CD8-positive, alpha-beta memory T cell (primary cell): Measurements from ENCODE around the gene FAM185A. TPM values are rescaled to one million over a fixed set of nuclear protein-coding genes. Genes with fewer than 3 reads are reported as not detected.
"Not testable (repeated sequence)": the region's sequence is repeated elsewhere in the genome, so short reads cannot be mapped to it uniquely, and the experiment has no call there.

Source experiments
- CTCF ChIA-PET: fragments of 350-600 bp; sonication (Branson Sonifier 250); formaldehyde crosslinking; loops from one replicate; lab custom pipeline; 2021; ENCODE audit warnings: antibody characterized with exemption; lab: Charles Lee
- POLR2A ChIA-PET: fragments of 350-600 bp; sonication (Branson Sonifier 250); formaldehyde crosslinking; loops from one replicate; lab custom pipeline; 2021; ENCODE audit warnings: antibody characterized with exemption; lab: Charles Lee
- DNase-seq, 5 donors: peaks; one replicate each; pipeline versions ENCODE4 v3.0.0 to v3.0.0-alpha.2; 2020 to 2022; ENCODE audit warnings: mixed read lengths in 1 of 5
- H3K27ac ChIP-seq: one replicate; pipeline ENCODE4 v1.7.0; 2013; ENCODE audit warnings: low read depth, mild to moderate bottlenecking, low read length, moderate library complexity
- H3K27me3 ChIP-seq: 2 replicates; pipeline ENCODE4 v1.7.0; 2013; ENCODE audit warnings: low read length, mild to moderate bottlenecking; ENCODE audit not compliant: insufficient read depth, poor library complexity, severe bottlenecking
- H3K36me3 ChIP-seq: 2 replicates; pipeline ENCODE4 v1.7.0; 2013; ENCODE audit warnings: mild to moderate bottlenecking, low read length, moderate library complexity; ENCODE audit not compliant: insufficient read depth
- H3K4me1 ChIP-seq: 2 replicates; pipeline ENCODE4 v1.7.0; 2013; ENCODE audit warnings: mild to moderate bottlenecking, low read length, moderate library complexity; ENCODE audit not compliant: insufficient read depth
- H3K4me3 ChIP-seq: 2 replicates; pipeline ENCODE4 v1.7.0; 2013; ENCODE audit warnings: mild to moderate bottlenecking, low read length
- H3K9me3 ChIP-seq: 2 replicates; pipeline ENCODE4 v1.7.0; 2013; ENCODE audit warnings: mild to moderate bottlenecking, low read length
- H3K27ac Mint-ChIP-seq, 8 donors: one replicate each; pipeline ENCODE4 v1.8.0; 2020 to 2021; ENCODE audit warnings: mixed read lengths in 8 of 8, mild to moderate bottlenecking in 6 of 8, inconsistent platforms in 3 of 8, moderate library complexity in 3 of 8
- H3K27me3 Mint-ChIP-seq, 2 donors: one replicate each; pipeline ENCODE4 v1.8.0; 2020 to 2021; ENCODE audit warnings: mixed read lengths in 2 of 2, mild to moderate bottlenecking in 1 of 2, moderate library complexity in 1 of 2
- H3K36me3 Mint-ChIP-seq, 3 donors: one replicate each; pipeline ENCODE4 v1.8.0; 2020 to 2021; ENCODE audit warnings: mixed read lengths in 3 of 3, inconsistent platforms in 1 of 3, mild to moderate bottlenecking in 1 of 3
- H3K4me1 Mint-ChIP-seq, 3 donors: one replicate each; pipeline ENCODE4 v1.8.0; 2020 to 2021; ENCODE audit warnings: mixed read lengths in 3 of 3, inconsistent platforms in 1 of 3, mild to moderate bottlenecking in 1 of 3
- H3K4me3 Mint-ChIP-seq, 7 donors: one replicate each; pipeline ENCODE4 v1.8.0; 2020 to 2021; ENCODE audit warnings: mixed read lengths in 7 of 7, mild to moderate bottlenecking in 6 of 7, moderate library complexity in 4 of 7, inconsistent platforms in 2 of 7
- H3K9me3 Mint-ChIP-seq, 5 donors: one replicate each; pipeline ENCODE4 v1.8.0; 2020 to 2022; ENCODE audit warnings: mixed read lengths in 5 of 5, mild to moderate bottlenecking in 3 of 5, moderate library complexity in 2 of 5, inconsistent platforms in 1 of 5
- polyA plus RNA-seq: library from polyadenylated mRNA; unstranded; fragments of 300-500 nt; fragmentation: Illumina TruSeq; gene quantifications from one replicate; pipeline ENCODE4 v1.2.3, GENCODE V29; 2021
- total RNA-seq, 2 experiments: library from RNA; stranded (reverse); gene quantifications; one replicate each; pipeline ENCODE4 v1.2.3, GENCODE V29; 2021

Gene FAM185A
- total and polyA plus RNA-seq, 3 experiments from 2014 or later: 8.9 to 11.4 (median 10.4) TPM

- H3K4me3 Mint-ChIP-seq, H3K27ac ChIP-seq, H3K4me1 ChIP-seq, CTCF ChIA-PET, H3K36me3 Mint-ChIP-seq, POLR2A ChIA-PET, H3K27ac Mint-ChIP-seq, H3K9me3 Mint-ChIP-seq, DNase-seq, H3K36me3 ChIP-seq, H3K4me3 ChIP-seq, H3K27me3 Mint-ChIP-seq, H3K9me3 ChIP-seq, H3K4me1 Mint-ChIP-seq, H3K27me3 ChIP-seq: not testable (repeated sequence)
These were observed 14.6 kb downstream of the FAM185A start for GRCh38 chr7:102763295-102763905.

DNA sequence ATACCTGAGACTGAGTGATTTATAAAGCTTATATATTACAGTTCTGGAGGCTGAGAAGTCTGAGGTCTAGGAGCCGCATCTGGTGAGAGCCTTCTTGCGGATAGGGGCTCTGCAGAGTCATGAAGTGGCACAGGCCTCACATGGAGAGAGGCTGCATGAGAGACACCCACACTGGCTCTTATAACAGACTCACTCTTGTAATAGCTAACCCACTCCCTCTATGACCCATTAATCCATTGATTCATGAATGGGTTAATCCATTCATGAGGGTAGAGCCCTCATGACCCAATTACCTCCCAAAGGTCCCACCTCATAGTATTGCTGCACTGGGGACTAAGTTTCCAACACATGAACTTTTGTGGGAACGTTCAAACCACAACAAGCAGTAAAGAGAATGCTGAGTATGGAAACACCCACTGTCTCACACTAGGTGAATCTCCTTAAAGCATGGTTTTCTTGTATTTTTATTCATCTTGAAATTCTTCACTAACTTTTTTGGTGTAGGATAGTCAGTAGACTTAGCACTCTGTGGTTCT, 20.9 kb downstream of the FAM185A start:
- H3K4me3 Mint-ChIP-seq, H3K27ac Mint-ChIP-seq, H3K9me3 ChIP-seq, H3K4me3 ChIP-seq, H3K36me3 Mint-ChIP-seq, H3K9me3 Mint-ChIP-seq, H3K4me1 ChIP-seq, H3K36me3 ChIP-seq, H3K27me3 ChIP-seq, CTCF ChIA-PET, DNase-seq, H3K27me3 Mint-ChIP-seq, H3K4me1 Mint-ChIP-seq, H3K27ac ChIP-seq, POLR2A ChIA-PET: not testable (repeated sequence)

DNA sequence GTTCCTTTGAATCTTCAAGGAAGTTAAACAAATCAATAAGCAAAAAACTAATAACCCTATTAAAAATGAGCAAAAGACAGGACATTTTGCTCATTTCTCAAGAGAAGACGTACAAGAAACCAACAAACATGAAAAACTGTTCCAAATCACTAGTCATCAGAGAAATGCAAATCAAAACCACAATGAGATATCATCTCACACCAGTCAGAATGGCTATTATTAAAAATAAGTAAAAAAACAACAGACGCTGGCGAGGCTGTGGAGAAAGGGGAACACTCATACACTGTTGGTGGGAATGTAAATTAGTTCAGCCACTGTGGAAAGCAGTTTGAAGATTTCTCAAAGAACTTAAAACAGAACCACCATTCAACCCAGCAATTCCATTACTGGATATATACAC, 21.7 kb downstream of the FAM185A start:
- H3K27me3 Mint-ChIP-seq, H3K4me1 Mint-ChIP-seq, H3K36me3 ChIP-seq, POLR2A ChIA-PET, H3K9me3 ChIP-seq, DNase-seq, H3K4me3 Mint-ChIP-seq, H3K36me3 Mint-ChIP-seq, H3K4me3 ChIP-seq, H3K27me3 ChIP-seq, H3K9me3 Mint-ChIP-seq, H3K4me1 ChIP-seq, H3K27ac ChIP-seq, CTCF ChIA-PET, H3K27ac Mint-ChIP-seq: not testable (repeated sequence)

DNA sequence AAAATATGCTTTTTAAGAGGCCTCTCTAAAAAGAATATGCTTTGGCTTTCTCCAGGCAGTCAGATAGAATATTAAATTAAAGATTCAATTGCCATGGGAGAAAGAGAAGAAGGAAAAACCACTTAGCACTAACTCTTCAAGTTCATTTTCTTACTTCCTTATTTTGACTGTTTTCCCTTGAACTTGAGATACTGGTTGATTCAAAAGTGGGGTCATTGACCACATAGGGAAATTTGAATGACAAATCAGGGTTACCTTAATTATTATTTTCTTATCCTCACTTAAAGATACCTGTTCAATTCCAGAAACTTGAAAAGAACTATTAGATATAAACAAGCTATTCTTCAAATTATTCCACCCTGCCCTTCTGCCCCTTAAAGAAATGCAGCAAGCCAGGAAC, 27.4 kb downstream of the FAM185A start:
- H3K27ac Mint-ChIP-seq, H3K4me1 ChIP-seq, H3K4me3 Mint-ChIP-seq, H3K9me3 ChIP-seq, H3K36me3 ChIP-seq, H3K9me3 Mint-ChIP-seq, POLR2A ChIA-PET, H3K27ac ChIP-seq, H3K27me3 ChIP-seq, DNase-seq, H3K4me1 Mint-ChIP-seq, CTCF ChIA-PET, H3K4me3 ChIP-seq, H3K27me3 Mint-ChIP-seq: not testable (repeated sequence)
- peaks cover 4 to 20% (median 8%) of the 10 kb centered on the region in 3 donors for H3K36me3 Mint-ChIP-seq

DNA sequence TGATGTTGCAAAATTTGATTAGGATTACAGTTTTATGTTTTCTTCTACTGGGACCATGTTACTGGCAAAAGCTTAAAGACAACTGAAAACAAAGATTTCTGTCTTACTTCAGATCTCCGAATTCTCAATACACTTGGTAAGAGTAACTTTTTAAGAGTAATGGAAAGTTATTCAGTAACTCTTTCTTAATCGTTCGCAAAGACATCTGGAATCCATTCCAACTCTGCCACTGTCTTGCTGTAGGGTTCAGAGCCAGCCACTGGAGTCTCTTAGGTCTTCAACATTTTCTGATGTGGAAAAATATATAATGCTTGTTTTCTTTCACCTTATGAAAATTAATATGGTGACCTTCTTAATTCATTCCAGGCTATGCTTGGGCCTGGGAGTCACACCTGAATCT, 29.9 kb downstream of the FAM185A start:
- POLR2A ChIA-PET, H3K27ac Mint-ChIP-seq, H3K4me3 ChIP-seq, H3K4me3 Mint-ChIP-seq, H3K9me3 Mint-ChIP-seq, H3K27me3 ChIP-seq, H3K27ac ChIP-seq, H3K4me1 ChIP-seq, H3K9me3 ChIP-seq, DNase-seq, CTCF ChIA-PET, H3K4me1 Mint-ChIP-seq, H3K27me3 Mint-ChIP-seq, H3K36me3 ChIP-seq: not testable (repeated sequence)
- H3K36me3 Mint-ChIP-seq: peaks cover 4 to 20% (median 8%) of the 10 kb centered on the region in 3 donors

DNA sequence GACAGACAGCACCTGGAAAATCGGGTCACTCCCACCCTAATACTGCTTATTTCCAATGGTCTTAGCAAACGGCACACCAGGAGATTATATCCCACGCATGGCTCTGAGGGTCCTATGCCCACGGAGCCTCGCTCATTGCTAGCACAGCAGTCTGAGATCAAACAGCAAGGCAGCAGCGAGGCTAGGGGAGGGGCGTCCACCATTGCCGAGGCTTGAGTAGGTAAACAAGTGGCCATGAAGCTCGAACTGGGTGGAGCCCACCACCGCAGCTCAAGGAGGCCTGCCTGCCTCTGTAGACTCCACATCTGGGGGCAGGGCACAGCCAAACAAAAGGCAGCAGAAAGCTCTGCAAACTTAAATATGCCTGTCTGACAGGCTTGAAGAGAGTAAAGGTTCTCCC, 32.1 kb downstream of the FAM185A start:
- peak in 1 of 5 donors; percentile 37 for DNase-seq
- H3K9me3 ChIP-seq, CTCF ChIA-PET, H3K4me3 Mint-ChIP-seq, POLR2A ChIA-PET, H3K27ac ChIP-seq, H3K4me1 Mint-ChIP-seq, H3K9me3 Mint-ChIP-seq, H3K27me3 ChIP-seq, H3K27ac Mint-ChIP-seq, H3K4me3 ChIP-seq, H3K36me3 ChIP-seq, H3K4me1 ChIP-seq, H3K27me3 Mint-ChIP-seq: not testable (repeated sequence)
- H3K36me3 Mint-ChIP-seq: peaks cover 4 to 20% (median 8%) of the 10 kb centered on the region in 3 donors

DNA sequence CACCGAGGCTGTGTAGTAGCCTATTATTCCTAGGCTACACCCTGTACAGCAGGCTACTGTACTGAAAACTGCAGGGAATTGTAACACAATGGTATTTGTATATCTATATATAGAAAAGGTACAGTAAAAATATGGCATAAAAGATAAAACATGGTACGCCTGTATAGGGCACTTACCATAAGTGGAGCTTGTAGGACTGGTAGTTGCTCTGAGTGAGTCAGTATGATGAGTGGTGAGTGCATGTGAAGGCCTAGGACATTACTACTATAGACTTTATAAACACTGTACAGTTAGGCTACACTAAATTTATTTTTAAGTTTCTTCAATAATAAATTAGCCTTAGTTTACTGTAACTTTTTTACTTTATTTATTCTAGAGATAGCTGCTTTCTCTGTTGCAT, 40.0 kb downstream of the FAM185A start:
- H3K4me3 Mint-ChIP-seq, POLR2A ChIA-PET, H3K36me3 ChIP-seq, H3K27me3 Mint-ChIP-seq, H3K4me3 ChIP-seq, H3K27ac ChIP-seq, DNase-seq, H3K27me3 ChIP-seq, H3K9me3 Mint-ChIP-seq, H3K27ac Mint-ChIP-seq, H3K36me3 Mint-ChIP-seq, H3K9me3 ChIP-seq, H3K4me1 Mint-ChIP-seq, H3K4me1 ChIP-seq: not testable (repeated sequence)
- CTCF ChIA-PET: interaction anchor here (0.6 kb wide), 1 partner anchor 273 kb away, joined by 3 read pairs; no protein-coding TSS in a partner anchor

DNA sequence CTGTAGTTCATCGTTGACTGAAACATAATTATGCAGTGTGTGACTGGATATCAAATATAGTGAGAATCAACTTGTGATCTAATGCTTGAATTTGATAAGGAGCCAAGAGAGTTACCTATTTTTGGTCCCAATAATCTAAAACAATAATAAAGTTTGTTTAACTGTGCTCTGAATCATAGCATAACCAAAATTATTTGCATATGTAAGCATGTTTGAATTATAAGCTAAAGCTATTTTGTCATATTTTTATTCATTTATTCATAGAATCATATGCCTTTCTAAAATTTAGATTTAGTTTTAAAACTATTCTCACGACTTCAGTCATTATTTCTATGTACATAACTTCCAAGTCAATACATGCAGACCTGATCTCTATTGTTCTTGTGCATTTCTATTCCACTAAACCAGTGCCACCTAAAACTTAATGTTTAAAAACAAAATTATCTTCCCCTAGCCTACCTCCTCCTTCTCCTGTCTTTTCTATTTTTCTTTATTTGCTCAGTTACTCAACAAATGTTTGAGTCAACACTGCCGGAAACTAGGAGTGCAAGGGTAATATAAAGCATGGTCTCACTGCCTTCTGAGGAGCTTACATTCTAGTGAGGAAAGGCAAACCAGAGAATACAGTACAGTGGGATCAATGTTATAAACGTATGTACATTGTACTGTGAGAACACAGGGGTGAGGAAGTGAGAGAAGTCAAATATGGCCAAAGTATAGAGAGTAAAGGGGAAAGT, 41.7 kb downstream of the FAM185A start:
- H3K9me3 ChIP-seq, DNase-seq, H3K27me3 ChIP-seq, H3K4me3 Mint-ChIP-seq, H3K27me3 Mint-ChIP-seq, H3K4me1 Mint-ChIP-seq, POLR2A ChIA-PET, H3K9me3 Mint-ChIP-seq, H3K4me3 ChIP-seq, H3K36me3 ChIP-seq, H3K27ac Mint-ChIP-seq, H3K27ac ChIP-seq, CTCF ChIA-PET, H3K4me1 ChIP-seq: not testable (repeated sequence)
- peaks cover 8 to 18% (median 15%) of the 10 kb centered on the region in 3 donors for H3K36me3 Mint-ChIP-seq
